HG03521 (cell line): ENCODE data around the gene DDR1.

ENCODE experiments used
- ATAC-seq: cut with Tn5 transposase; IDR thresholded peaks from one replicate; pipeline ENCODE4 v1.9.1; 2021; ENCODE audit warnings: mild to moderate bottlenecking, moderate library complexity; ENCODE audit not compliant: unreplicated experiment

DDR1 gene

GRCh38 chr6:30879684-30880427 lies 4.5 kb upstream of the DDR1 start:
- no peak for ATAC-seq

- no peak for ATAC-seq
These were observed 3.5 kb upstream of the DDR1 start for GRCh38 chr6:30880698-30881252.

- ATAC-seq, result no peak
These were observed 2.7 kb upstream of the DDR1 start for GRCh38 chr6:30881392-30882203.

GRCh38 chr6:30882204-30882758 lies 2.0 kb upstream of the DDR1 start:
- ATAC-seq, result no peak

- no peak for ATAC-seq
These were observed 1.3 kb upstream of the DDR1 start for GRCh38 chr6:30882759-30883684.

GRCh38 chr6:30884521-30885480 lies 482 bp downstream of the DDR1 start:
- no peak for ATAC-seq

- ATAC-seq, result no peak
These were observed 1.2 kb downstream of the DDR1 start for GRCh38 chr6:30885481-30885998.

- no peak for ATAC-seq
These were observed 1.9 kb downstream of the DDR1 start for GRCh38 chr6:30885999-30886896.

- ATAC-seq, result no peak
These were observed 2.6 kb downstream of the DDR1 start for GRCh38 chr6:30886897-30887255.

GRCh38 chr6:30887901-30888815 lies 3.8 kb downstream of the DDR1 start:
- ATAC-seq, result no peak

- ATAC-seq, result no peak
These were observed 4.6 kb downstream of the DDR1 start for GRCh38 chr6:30888816-30889495.

- no peak for ATAC-seq
These were observed 5.2 kb downstream of the DDR1 start for GRCh38 chr6:30889496-30889885.

- ATAC-seq, result no peak
These were observed 5.8 kb downstream of the DDR1 start for GRCh38 chr6:30889921-30890645.

- ATAC-seq, result no peak
These were observed 6.5 kb downstream of the DDR1 start for GRCh38 chr6:30890646-30891449.

- ATAC-seq, result no peak
These were observed 7.1 kb downstream of the DDR1 start for GRCh38 chr6:30891450-30891723.
